AG10803 (cell line): ENCODE measurements around the gene COQ8A.
A peak's percentile ranks its signal among the peaks of the same experiment; 100 is the strongest.

Experiments used
- DNase-seq: peaks from one replicate; pipeline ENCODE4 v3.0.0; 2010; ENCODE audit warnings: low read depth
- H3K4me3 ChIP-seq: 2 replicates; pipeline ENCODE4 v1.5.1; 2011; ENCODE audit warnings: mild to moderate bottlenecking, low read length, control low read depth
- CTCF ChIP-seq: conservative IDR thresholded peaks from 2 replicates; pipeline ENCODE4 v1.5.1; 2011; ENCODE audit warnings: mild to moderate bottlenecking, low read length, control low read depth, inconsistent platforms

Gene COQ8A

GRCh38 chr1:226964068-226964425 is 24.0 kb downstream of the COQ8A start:
- H3K4me3 ChIP-seq: no peak overlapping the region
- no peak for TF ChIP-seq CTCF
- no peak for DNase-seq

- no peak overlapping the region for H3K4me3 ChIP-seq
- no peak for TF ChIP-seq CTCF
These were observed 24.8 kb downstream of the COQ8A start for GRCh38 chr1:226964611-226965486.

GRCh38 chr1:226965581-226966440 is 25.7 kb downstream of the COQ8A start:
- no peak for TF ChIP-seq CTCF
- DNase-seq: no peak
- no peak overlapping the region for H3K4me3 ChIP-seq

More at GRCh38 chr1:226964611-226965486, 24.8 kb downstream of the COQ8A start:
- DNase-seq: no peak

GRCh38 chr1:226966683-226967082 is 26.6 kb downstream of the COQ8A start:
- DNase-seq: no peak
- H3K4me3 ChIP-seq: no peak overlapping the region
- no peak for TF ChIP-seq CTCF

- peak; percentile 33 for DNase-seq
- H3K4me3 ChIP-seq: no peak overlapping the region
- TF ChIP-seq CTCF: no peak
These were observed 27.6 kb downstream of the COQ8A start for GRCh38 chr1:226967665-226968064.

GRCh38 chr1:226971765-226972164 is 31.7 kb downstream of the COQ8A start:
- no peak for DNase-seq
- no peak for TF ChIP-seq CTCF

More at GRCh38 chr1:226971765-226972164, 31.7 kb downstream of the COQ8A start:
- H3K4me3 ChIP-seq: no peak overlapping the region
